Measurements from ENCODE around the gene DYNLT5. TPM values are rescaled to one million over a fixed set of nuclear protein-coding genes. Genes with fewer than 3 reads are reported as not detected.
A peak's percentile ranks its signal among the peaks of the same experiment; 100 is the strongest.

Gene DYNLT5
- total RNA-seq, 1 experiment from 2014 or later, result 0.83 TPM

DNA sequence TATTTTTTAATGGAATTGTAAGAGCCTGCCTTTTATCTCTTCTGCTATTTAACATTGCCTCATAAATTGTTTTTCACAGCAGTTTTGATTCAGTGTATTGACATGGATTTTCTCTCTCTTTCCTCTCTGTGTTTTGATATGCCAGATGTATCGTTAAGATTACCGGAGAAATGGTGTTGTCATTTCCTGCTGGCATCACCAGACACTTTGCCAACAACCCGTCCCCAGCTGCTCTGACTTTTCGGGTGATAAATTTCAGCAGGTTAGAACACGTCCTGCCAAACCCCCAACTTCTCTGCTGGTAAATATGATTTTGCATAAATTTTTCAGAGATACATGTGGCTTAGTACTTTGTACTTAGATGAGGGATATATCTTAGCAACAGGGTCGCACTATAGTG lies 23.1 kb upstream of the DYNLT5 start:
- no peaks in the 10 kb centered on the region for H3K9me3 ChIP-seq (ENCODE audit: control insufficient read depth, low read depth, low read length)

More for the DNA sequence above, 23.1 kb upstream of the DYNLT5 start:
- WGBS (ENCODE audit: extremely low coverage, insufficient read length, low lambda C conversion rate), result no CpG with 5 or more reads among the region's 6 CpGs
- Histone ChIP-seq H4K8ac (replicated peaks; ENCODE audit: insufficient read length, low read depth, low read length) (no peak overlapping the region), H3K4me1 (ENCODE audit: insufficient read depth, low read length) (peaks cover 3% of the 10 kb centered on the region; the same call in 1 of the 2 replicates), H3K23ac (ENCODE audit: insufficient read length, low read depth, low read length) (no peak overlapping the region), H3K14ac (ENCODE audit: insufficient read depth, low read length) (no peak overlapping the region), H3K27me3 (ENCODE audit: insufficient read depth, low read length) (0 out of 2 replicates have a peak, but pooled peaks cover 2% of the 10 kb centered on the region), H3K4me2 (ENCODE audit: insufficient read depth, insufficient read length, low read length) (no peak overlapping the region), H2BK120ac (ENCODE audit: low read depth, low read length, poor library complexity, severe bottlenecking) (no peak overlapping the region), H2BK5ac (ENCODE audit: insufficient read length, low read length) (no peak overlapping the region), H4K91ac (ENCODE audit: insufficient read length, low read depth, low read length) (no peak overlapping the region), H2BK15ac (ENCODE audit: low read depth, low read length) (no peak overlapping the region), H3K56ac (ENCODE audit: insufficient read length, low read depth, low read length) (no peak overlapping the region), H3T11ph (ENCODE audit: low read length) (no peak overlapping the region), H3K18ac (ENCODE audit: insufficient read length, low read depth, low read length) (no peak overlapping the region), H3K79me2 (ENCODE audit: insufficient read depth, low read length) (no peaks in the 10 kb centered on the region), H3K79me1 (ENCODE audit: insufficient read depth, low read depth, low read length, poor library complexity, severe bottlenecking) (no peaks in the 10 kb centered on the region), H4K5ac (ENCODE audit: insufficient read length, low read depth, low read length) (no peak overlapping the region), H2BK20ac (ENCODE audit: low read depth, low read length, poor library complexity, severe bottlenecking) (no peak overlapping the region), H3K27ac (ENCODE audit: insufficient read length, low read depth, low read length) (no peak overlapping the region), H3K9ac (ENCODE audit: extremely low read depth, insufficient read length, low read length) (no peak overlapping the region), H4K20me1 (ENCODE audit: control insufficient read depth, insufficient read depth, insufficient read length) (no peaks in the 10 kb centered on the region), H3K23me2 (ENCODE audit: insufficient read length, low read depth, low read length, poor library complexity, severe bottlenecking) (no peaks in the 10 kb centered on the region), H2BK12ac (ENCODE audit: insufficient read length, low read depth, low read length) (no peak overlapping the region), H2AFZ (ENCODE audit: low read length) (no peak overlapping the region), H3K4ac (ENCODE audit: low read depth, low read length) (no peak overlapping the region), H2AK5ac (ENCODE audit: insufficient read length, low read length) (no peak overlapping the region)
- no peak overlapping the region for H3K4me3 Mint-ChIP-seq
- H3K36me3 Mint-ChIP-seq (ENCODE audit: insufficient read depth in 1 of 3, low read depth in 3 of 3), result no peaks in the 10 kb centered on the region
- TF ChIP-seq, protein P1, sequence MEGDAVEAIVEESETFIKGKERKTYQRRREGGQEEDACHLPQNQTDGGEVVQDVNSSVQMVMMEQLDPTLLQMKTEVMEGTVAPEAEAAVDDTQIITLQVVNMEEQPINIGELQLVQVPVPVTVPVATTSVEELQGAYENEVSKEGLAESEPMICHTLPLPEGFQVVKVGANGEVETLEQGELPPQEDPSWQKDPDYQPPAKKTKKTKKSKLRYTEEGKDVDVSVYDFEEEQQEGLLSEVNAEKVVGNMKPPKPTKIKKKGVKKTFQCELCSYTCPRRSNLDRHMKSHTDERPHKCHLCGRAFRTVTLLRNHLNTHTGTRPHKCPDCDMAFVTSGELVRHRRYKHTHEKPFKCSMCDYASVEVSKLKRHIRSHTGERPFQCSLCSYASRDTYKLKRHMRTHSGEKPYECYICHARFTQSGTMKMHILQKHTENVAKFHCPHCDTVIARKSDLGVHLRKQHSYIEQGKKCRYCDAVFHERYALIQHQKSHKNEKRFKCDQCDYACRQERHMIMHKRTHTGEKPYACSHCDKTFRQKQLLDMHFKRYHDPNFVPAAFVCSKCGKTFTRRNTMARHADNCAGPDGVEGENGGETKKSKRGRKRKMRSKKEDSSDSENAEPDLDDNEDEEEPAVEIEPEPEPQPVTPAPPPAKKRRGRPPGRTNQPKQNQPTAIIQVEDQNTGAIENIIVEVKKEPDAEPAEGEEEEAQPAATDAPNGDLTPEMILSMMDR (conservative IDR thresholded peaks at IDR 0.05), result no peak
- DNase-seq, result no peak
- peaks cover 7% of the 10 kb centered on the region for H3K27me3 Mint-ChIP-seq (ENCODE audit: low read depth)
- peaks cover 0 to 5% of the 10 kb centered on the region in 2 experiments; a peak in 2 of 5 replicates for H3K9me3 Mint-ChIP-seq
- H3K27ac Mint-ChIP-seq, result peak overlapping the region in 1 of 3 experiments; percentile 84; a peak in 1 of 7 replicates
- peaks cover 13 to 14% of the 10 kb centered on the region in 2 experiments for H3K4me1 Mint-ChIP-seq
